ENCODE measurements around the gene APOBEC3G.
A peak's percentile ranks its signal among the peaks of the same experiment; 100 is the strongest.

APOBEC3G gene

DNA sequence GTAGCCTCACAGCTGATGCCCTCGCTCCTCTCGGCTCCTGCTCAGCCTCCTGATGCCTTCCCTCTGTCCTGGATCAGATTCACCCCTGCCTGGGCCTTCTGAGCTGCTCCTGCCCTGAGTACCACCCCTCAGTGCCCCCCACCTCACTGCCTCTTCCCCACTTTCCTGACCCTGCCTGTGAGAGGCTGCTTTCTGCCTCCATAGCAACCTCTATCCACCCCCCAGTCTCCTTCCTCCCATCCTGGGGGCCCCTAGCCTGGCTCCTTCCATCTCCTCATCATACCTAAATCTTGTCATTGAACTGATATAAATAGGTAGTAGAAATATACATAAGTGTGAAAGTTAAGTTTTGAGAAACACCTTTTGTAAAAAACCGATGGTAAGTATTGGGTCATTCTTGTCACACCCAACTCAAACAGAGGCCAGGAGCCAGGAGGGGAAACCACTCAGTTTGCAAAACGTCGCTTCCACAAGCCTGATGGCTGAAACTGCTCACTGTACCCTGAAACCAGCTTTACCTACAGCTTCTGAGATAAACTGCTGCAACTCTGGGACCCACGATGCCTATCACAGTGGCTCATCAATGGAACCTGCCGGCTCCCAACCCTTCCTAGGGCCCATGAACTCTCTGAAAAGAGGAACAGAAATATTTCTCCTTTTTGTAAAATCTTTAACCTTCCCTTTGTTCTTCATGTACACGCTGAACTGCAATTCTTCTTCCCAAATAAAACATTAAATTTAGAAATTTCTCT is 15.2 kb downstream of the APOBEC3G start:
- DNase-seq = peak in 1 of 5 donors; percentile 70

DNA sequence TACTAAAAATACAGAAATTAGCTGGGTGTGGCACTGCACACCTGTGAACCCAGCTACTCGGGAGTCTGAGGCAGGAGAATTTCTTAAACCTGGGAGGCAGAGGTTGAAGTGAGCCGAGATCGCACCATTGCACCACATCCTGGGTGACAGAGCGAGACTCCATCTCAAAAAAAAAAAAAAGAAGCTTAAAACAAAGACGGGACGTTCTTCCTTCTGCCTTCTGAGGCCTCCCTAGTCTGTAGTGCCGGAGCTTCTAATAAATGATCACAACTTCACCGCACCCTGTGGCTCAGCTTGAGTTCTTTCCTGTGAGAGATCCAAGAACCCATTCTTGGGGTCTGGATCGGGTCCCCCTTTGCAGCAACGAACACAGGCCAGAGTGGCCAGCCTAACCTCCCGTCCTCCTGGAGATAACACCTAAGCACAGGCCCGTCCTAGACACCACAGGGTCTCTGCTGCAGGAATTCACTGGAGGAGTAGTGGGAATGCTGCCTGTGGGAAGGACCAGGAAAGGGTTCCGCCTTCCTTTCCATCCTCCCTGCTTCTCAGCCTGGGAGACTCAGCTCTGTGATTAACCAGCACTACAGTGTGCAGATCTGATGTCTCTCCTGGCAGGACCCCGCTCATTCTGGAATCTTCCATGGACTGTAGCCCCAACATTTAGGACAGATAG is 17.8 kb downstream of the APOBEC3G start:
- DNase-seq = peak in 2 of 5 donors; percentile 35 to 67

DNA sequence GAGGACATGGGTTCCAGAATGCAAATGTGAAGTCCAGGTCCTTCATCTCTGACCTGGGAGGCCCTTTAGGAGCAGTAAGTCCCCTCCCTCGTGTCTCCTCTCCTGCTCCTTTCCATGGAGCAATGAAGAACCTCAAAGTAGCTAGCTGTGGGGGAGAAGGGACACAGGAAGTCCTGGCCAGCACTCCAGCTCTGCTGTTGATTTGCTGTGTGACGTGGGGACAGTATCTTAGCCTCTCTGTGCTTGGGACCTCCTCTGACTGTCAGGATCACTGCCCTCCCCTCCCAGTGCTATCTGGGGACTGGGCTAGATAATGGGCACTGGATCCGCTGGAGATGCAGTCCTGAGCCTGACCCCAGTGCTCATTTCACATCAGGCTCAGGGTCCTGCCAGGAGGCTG is 18.9 kb downstream of the APOBEC3G start:
- DNase-seq = no peak

DNA sequence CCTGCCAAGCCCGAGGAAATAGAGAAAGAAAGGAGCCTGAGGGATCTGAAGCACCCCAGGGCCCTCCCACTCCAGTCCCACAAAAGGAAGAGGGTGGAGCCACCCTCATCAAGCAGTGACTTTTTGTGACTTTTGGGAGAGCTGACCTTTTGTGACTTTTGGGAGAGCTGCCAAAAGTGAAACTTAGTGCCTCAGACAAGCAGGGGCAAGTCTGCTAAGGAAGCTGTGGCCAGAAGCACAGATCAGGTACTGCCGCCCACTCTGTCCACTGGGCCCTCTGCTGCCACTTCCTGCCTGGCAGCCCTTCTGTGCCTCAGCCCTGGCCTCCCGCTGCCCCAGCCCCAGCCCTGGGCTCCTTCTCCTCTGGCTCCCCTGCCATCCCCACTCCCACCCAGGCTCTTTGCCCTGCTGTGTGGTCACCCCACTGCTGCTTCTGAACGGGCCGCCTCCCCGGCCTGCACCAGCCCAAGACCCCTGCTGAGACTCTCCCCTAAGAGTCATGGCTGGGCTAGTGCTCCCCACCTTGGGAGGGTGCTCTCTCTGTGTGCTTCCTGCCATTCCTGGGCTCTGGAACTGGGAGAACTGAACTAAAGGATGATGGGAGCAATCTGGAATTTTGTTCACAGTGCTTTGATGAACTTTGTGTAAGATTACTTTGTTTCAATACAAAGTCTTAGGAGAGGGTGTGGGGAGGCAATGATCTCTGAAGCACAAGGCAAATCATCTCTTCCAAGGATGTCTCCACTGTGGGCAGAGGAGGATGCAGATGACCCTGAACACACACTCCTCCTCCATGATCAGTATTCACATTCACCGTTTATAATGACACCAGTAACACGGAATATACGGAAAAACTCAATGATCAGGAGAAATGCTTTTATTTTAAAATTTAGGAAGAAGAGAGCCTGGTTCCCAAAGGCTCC is 20.3 kb downstream of the APOBEC3G start, which contains the start of gene APOBEC3H:
Gene APOBEC3H (plus strand): TSS at position 147 of the 923 bp plus-strand sequence. CDS start 3,035 bp downstream, outside the sequence.
- DNase-seq = peak in 1 of 5 donors; percentile 70

DNA sequence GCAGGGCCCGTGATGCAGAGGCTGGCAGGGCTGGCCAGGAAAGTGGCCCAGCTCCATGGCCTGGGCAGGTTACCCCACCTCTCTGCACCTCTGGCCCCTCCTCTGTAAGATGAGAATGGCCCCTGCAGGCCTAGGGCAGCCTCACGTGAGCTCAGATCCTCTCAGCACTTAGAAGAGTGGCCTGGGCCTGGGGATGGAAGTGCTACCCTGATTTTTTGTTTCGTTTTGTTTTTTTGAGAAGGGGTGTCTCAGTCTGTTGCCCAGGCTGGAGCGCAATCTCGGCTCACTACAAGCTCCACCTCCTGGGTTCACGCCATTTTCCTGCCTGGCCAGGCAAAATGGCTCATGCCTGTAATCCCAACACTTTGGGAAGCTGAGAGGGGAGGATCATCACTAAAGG is 21.0 kb downstream of the APOBEC3G start:
- DNase-seq = no peak

DNA sequence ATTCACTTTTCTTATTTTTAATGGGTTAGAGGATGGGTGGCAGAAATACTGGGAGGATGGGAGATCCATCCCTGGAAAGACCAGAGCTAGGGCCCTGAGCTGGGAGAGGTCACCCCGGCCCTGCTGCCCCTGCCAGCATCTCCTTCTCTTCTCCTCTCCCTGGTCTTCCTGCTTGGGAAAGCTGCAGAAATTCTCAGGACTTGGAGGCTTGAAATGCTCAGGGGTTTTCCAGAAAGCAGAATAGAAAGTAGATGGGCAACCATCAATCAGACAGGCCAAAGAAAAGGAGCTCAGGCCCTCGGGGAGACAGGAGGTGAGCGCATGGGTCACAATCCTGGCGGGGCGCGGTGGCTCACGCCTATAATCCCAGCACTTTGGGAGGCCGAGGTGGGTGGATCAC is 21.5 kb downstream of the APOBEC3G start:
- DNase-seq = no peak

DNA sequence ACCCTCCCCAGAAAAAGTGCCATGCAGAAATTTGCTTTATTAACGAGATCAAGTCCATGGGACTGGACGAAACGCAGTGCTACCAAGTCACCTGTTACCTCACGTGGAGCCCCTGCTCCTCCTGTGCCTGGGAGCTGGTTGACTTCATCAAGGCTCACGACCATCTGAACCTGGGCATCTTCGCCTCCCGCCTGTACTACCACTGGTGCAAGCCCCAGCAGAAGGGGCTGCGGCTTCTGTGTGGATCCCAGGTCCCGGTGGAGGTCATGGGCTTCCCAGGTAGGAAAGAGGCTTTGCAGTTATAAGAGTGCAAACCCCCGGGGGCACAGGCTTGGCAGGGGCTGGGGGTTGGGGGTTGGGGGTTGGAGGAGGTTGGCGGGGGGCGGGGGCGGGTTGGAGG is 24.2 kb downstream of the APOBEC3G start:
- no peak for DNase-seq

DNA sequence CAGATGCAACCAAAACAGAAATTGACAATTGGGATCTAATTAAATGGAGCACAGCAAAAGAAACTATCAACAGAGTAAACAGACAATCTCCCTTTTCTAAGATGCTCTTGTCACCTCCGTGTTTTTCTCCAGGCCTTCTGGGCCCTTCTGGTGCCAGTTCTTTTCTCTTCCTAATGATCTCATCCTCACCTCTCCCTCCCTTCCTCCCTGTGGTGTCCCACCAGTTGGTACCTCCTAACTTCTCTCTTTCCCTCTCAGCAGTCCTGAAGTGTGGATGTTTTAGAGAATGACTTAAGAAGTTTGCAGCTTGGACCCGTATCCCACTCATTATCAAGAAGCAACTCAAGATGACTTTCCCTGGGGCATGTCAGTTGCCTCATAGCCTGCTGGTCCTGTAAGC is 26.4 kb downstream of the APOBEC3G start:
- no peak for DNase-seq

DNA sequence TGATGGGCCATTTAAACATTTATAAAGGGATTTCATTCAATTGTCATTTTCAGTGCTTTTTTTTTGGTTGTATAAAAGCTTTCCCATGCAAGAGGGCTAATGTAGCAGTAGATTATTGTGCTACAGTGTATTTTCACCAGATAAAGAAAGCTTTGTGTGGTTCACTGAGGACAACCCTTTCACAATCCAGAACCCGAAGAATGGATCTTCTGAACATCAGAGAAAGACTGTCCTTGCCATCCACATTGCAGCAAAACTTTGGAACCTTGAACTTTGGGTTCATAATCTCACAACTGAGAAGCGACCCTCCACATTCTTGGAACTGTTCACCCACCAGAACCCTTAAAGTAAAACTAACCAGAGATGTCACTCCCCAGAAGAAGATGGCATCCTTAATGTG is 29.3 kb downstream of the APOBEC3G start:
- DNase-seq = no peak

DNA sequence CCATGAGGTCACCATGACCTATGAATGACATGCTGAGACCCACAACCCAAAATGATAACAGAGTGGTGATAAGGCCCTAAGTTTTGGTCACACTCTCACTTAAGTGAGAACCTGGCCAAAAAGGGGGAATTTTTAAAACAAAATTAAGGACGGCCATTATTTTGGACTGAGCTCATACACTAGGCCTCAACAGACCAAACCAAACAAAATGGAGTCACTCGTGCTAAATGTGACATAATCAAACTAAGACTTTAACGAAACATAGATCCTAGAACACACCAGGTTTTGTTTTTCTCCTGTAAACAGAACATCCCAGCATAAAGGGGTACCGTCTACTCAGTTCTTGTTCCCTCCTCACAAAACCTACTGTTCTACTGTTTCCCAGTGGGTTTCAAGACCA is 31.4 kb downstream of the APOBEC3G start:
- no peak for DNase-seq

DNA sequence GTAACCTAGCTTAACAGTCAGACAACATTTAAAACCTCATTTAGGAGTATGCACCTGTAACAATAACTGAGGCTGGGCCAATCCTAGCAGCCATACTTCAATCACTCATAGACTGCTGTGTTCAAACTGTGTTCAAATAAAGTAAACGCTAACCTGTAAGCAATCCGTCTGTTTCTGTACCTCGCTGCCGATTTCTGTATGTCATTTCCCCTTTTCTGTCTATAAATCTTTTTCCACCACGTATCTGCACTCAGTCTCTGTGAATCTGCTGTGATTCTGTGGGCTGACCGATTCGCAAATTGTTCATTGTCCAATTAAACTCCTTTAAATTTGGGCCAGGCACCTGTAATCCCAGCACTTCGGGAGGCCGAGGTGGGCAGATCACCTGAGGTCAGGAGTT is 32.3 kb downstream of the APOBEC3G start:
- no peak for DNase-seq

DNA sequence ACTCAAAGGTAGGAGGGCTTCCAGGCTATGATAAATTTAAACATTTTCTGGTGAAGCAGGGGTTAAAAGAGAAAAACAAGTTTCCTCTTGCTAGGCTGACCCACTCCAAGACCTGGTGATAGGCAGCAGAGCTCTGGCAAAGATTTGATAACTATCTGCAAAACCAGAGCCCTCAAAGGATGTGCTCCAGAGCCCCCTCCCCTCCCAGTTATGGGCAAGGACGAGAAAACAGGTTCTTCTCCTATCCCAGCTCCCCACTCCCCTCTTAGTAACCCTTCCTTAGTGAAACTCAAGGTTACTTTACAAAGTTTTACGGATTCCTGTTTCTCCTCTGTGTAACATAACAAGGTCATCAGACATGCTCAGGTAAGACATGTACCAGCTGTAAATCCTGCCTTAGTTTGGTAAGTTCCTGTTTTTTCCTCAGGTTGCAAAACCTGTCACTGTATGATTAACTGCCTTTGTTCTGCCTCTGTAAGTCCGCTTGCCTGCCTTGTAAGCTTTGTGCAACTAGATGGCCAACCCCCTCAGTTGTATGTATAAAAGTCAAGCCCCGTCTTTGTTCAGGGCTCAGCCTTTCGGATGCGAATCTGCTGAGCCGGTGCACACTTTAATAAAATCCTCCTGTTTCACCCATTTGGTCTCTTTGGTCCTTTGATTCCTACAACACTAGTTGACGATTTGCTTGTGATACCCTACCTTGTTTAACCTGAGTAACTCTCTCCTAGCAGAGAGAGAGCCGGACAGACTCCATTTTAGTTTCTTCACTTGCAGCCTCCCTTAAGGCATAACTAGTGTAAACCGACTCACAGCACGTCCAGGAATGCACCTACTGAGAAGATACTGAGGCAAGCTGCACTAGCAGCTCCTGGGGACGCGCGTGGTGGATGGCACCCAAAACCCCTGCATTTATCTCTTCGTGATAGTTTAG is 33.8 kb downstream of the APOBEC3G start:
- DNase-seq = no peak

DNA sequence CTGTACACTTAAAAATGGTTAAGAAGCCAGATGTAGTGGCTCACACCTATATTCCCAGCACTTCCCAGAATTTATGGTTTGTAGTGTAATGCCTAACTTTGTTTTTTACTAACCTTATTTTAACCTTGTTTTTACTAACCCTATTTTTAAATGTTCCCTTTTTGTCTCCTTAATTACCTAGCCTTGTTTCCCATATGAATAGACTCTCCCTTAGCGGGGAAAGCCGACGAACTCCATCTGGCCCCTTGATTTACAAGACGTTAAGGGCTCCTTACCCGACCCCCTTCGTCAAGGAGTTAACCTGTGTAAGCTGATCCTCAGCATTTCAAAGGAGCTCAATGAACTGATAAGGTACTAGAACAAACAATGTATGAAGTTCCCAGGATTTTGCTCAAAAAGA is 37.0 kb downstream of the APOBEC3G start:
- no peak for DNase-seq

DNA sequence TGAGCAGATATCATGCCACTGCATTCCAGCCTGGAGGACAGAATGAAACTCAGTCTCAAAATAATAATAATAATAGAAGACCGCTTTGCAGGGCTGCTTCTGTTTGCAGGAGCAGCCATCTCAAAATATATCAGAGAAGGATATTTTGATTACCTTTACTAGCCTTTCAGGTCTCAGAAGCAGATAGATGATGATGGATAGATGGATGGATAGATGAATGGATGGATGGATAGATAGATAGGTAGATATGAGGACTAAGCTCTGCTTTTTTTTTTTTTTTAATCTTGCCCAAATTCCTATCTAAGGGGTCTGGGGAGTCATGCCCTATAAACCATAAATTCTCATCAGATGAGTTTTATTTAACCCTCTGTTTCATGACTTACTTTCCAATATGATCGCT is 38.5 kb downstream of the APOBEC3G start:
- no peak for DNase-seq

DNA sequence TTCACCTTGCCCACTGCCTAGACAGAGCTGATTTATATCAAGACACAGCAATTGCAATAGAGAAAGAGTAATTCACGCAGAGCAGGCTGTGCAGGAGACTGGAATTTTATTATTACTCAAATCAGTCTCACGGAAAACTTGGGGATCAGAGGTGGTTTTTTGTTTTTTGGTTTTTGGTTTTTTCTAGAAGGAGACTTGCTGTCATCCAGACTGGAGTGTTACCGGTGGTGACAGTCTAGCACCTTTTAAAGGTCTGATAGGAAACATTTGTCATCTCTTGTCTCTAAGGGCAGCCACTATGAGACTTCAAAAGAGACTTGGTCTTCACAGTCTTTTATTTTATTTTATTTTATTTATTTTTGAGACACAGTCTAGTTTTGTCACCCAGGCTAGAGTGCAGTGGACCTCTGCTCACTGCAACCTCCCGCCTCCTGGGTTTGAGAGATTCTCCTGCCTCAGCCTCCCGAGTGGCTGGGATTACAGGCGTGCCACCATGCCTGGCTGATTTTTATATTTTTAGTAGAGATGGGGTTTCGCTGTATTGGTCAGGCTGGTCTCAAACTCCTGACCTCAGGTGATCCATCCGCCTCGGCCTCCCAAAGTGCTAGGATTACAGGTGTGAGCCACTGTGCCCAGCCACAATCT is 39.0 kb downstream of the APOBEC3G start:
- DNase-seq = no peak

DNA sequence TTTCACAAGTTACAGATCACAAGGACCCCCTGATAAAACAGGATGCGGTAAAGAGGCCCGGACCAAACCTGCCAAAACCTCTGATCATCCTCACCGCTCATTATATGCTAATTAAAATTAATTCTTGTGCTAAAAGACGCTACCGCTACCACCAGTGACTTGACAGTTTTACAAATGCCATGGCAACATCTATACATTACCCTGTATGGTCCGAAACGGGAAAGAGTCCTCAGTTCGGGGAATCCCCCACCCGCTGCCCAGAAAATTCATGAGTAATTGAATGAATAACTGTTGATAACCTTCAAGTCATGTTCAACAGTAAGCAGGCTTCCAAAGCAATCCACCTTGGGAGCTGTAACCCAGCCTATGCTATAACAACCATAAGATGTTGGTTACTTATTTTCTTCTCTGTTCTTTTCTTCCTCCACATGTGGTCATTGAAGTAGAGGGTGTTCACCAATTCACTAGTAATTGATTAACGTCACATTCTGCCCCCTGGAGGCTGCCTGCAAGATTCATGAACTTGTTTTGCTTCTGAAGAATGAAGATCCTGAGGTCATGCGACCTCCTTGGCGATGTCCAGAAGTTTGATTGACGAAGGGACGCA is 40.6 kb downstream of the APOBEC3G start:
- peak; percentile 27 to 85 (median 61) for DNase-seq

DNA sequence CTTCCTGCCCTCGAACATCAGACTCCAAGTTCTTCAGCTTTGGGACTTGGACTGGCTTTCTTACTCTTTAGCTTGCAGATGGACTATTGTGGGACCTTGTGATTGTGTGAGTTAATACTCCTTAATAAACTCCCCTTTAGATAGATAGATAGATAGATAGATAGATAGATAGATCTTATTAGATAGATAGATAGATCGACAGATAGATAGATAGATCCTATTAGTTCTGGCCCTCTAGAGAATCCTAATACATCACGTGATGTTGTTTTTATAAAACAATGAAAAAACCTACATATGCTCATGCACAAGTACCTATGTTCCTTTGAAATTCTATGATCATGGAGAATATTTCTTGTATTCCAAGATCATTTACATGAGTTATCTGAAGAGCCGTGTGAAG is 43.9 kb downstream of the APOBEC3G start:
- no peak for DNase-seq

DNA sequence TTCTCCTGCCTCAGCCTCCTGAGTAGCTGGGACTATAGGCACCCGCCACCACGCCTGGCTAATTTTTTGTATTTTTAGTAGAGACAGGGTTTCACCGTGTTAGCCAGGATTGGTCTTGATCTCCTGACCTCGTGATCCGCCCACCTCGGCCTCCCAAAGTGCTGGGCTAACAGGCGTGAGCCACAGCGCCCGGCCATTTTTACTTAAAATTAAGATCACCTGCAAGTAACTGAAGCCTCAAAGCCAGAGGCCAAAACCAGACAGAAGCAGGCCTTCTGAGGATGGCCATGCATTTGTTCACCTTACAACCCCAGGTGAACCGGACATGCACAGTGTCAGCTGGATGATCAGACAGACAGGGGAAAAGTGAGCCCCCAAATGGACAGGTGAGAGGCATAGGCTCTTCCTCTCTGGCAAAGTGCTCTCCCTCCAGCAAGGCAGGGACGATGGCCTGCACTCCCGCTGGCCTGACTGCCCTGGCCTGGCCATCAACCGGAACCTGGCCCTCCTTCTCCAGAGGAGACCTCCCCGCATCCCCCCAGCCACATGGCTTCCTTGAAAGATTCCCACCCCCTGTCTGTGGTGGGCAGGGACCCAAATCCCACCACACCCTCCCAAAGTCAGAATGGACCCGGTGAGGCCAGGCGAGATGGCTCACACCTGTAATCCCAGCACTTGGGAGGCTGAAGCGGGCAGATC is 45.8 kb downstream of the APOBEC3G start:
- DNase-seq = no peak

DNA sequence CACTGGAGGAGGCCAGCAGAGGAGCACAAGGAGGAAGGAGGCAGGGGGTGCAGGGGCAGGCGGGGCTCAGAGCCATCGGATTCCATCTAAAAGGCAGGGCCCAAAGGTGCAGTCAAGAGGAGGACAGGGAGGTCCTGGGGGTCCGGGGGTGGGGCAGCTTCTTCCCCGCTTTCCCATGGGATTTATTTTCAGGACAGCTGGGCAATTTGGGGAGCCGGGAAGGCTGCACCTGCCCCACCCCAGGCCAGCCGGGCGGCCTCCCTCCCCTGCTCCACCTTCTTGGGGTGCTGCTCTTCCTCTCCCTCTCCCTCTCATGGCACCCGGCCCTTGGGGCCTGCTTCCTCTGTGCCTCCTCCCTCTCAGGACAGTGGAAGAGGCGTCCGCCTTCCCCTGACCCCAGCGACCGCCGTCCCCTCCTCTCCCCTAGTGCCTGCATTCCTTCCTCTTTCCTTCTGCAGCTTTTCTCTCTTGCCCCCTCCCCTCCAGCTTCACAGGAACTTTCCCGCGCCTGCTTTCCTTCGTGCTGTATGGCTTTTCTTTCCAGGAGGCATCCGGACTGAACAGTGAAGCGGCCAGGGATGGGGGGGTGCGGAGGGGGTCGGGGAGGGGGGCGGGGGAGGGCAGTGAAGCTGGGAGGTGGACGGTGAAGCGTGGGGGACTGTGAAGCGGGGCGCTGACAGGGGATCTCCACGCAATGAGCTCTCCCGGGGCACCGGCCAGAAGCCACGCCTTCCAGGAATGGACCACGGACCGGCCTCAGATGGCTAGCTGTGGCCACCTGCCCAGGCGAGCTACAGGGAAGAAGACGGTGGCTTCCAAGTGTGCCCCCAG is 46.9 kb downstream of the APOBEC3G start:
- DNase-seq = no peak

DNA sequence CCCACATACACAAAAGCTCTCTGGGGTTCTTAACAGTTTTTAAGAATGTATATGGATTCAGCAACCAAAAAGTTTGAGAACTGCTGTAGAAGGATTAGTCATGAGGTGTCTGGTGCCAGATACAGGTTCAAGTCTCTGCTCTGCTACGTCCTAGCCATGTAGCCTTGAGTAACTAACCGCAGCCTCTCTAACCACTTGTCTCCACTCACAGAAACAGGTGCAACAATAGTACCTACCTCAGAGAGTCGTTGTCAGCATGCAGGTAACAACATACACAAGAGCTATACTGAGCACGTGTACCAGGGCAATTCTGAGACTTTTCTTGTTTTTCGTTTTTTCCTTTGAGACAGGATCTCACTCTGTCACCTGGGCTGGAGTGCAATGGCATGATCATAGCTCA is 48.5 kb downstream of the APOBEC3G start:
- no peak for DNase-seq

All from T-helper 1 cell (primary cell).